ENCODE results near the gene GPC3.

The GPC3 gene

DNA sequence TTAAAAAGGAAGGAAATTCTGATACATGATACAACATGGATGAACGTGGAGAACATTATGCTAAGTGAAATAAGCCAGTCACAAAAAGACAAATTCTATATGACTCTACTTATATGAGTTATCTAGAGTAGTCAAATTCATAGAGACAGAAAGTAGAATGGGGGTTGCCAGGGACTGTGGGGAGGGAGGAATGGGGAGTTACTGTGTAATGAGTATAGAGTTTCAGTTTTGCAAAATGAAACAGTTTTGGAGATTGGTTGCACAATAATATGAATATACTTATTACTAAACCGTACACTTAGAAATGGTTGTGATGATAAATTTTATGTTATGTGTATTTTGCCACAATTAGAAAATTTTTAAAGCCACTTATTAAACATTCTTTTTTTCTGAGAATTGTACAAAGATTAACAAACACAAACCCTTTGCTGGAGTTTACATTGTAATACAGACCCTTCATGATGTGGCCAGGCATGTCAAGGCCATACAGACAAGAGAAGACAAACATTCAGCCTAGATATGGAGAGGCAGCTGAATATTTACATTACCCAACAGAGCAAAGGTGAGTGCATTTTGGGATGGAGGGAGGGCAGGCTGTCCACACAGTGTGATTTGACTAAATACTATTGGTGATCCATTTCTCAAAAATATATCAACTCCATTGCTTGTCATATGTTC lies 21.2 kb upstream of the GPC3 start:
- H3K4me3 ChIP-seq (ENCODE audit: low read length): no peak overlapping the region
- no peak for TF ChIP-seq EZH2phosphoT487 (IDR thresholded peaks at IDR 0.05; ENCODE audit: borderline replicate concordance, low read length)
- TF ChIP-seq, protein P1, sequence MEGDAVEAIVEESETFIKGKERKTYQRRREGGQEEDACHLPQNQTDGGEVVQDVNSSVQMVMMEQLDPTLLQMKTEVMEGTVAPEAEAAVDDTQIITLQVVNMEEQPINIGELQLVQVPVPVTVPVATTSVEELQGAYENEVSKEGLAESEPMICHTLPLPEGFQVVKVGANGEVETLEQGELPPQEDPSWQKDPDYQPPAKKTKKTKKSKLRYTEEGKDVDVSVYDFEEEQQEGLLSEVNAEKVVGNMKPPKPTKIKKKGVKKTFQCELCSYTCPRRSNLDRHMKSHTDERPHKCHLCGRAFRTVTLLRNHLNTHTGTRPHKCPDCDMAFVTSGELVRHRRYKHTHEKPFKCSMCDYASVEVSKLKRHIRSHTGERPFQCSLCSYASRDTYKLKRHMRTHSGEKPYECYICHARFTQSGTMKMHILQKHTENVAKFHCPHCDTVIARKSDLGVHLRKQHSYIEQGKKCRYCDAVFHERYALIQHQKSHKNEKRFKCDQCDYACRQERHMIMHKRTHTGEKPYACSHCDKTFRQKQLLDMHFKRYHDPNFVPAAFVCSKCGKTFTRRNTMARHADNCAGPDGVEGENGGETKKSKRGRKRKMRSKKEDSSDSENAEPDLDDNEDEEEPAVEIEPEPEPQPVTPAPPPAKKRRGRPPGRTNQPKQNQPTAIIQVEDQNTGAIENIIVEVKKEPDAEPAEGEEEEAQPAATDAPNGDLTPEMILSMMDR (IDR thresholded peaks at IDR 0.05; ENCODE audit: low read depth, low read length, poor library complexity, severe bottlenecking): no peak
- H3K79me2 ChIP-seq (ENCODE audit: control insufficient read depth, low read length): no peaks in the 10 kb centered on the region
- no peaks in the 10 kb centered on the region for H3K9me2 ChIP-seq (replicated peaks; ENCODE audit: control insufficient read depth, low read length)
- no peaks in the 10 kb centered on the region for H3K27me3 ChIP-seq (ENCODE audit: control insufficient read depth, low read length)
- H3F3A ChIP-seq (ENCODE audit: control insufficient read depth, insufficient read depth): no peaks in the 10 kb centered on the region
- H4K20me1 ChIP-seq (ENCODE audit: control insufficient read depth, insufficient read depth, low read depth, low read length): no peaks in the 10 kb centered on the region
- H3K4me1 ChIP-seq (ENCODE audit: control insufficient read depth, low read length): no peaks in the 10 kb centered on the region
- H3K36me3 ChIP-seq (ENCODE audit: control insufficient read depth, low read length): no peaks in the 10 kb centered on the region
- H3K27ac ChIP-seq (ENCODE audit: low read depth, low read length): no peak overlapping the region
- H3K9me3 ChIP-seq (ENCODE audit: control insufficient read depth, insufficient read depth, low read length): no peaks in the 10 kb centered on the region
- H3K4me2 ChIP-seq (ENCODE audit: low read length): no peak overlapping the region

DNA sequence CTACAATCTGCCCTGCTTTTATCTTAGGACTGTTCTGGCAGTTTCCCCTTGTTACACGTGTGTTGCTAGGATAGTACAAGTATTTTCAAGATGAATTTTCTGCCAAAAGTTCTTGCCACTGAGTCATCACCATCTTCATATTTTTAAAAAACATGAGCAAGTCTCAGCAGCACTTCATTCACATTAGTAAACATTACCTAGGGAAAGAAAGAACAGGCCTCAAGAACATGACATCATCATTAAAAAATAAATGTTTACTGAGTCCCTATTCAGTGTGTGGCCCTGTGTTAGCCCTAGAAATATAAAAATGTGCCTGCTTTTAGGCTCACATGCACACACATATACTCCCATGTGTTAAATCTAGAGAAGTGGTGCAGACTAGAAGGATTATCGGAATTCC lies 18.7 kb upstream of the GPC3 start:
- no peak overlapping the region for H3K4me2 ChIP-seq (ENCODE audit: low read length)
- H3K4me1 ChIP-seq (ENCODE audit: control insufficient read depth, low read length): no peaks in the 10 kb centered on the region
- H3K27ac ChIP-seq (ENCODE audit: low read depth, low read length): no peak overlapping the region
- no peaks in the 10 kb centered on the region for H3K27me3 ChIP-seq (ENCODE audit: control insufficient read depth, low read length)
- H3K9me2 ChIP-seq (replicated peaks; ENCODE audit: control insufficient read depth, low read length): no peaks in the 10 kb centered on the region
- TF ChIP-seq, protein P1 (IDR thresholded peaks at IDR 0.05; ENCODE audit: low read depth, low read length, poor library complexity, severe bottlenecking): no peak
- no peak for TF ChIP-seq EZH2phosphoT487 (IDR thresholded peaks at IDR 0.05; ENCODE audit: borderline replicate concordance, low read length)
- no peak overlapping the region for H3K4me3 ChIP-seq (ENCODE audit: low read length)
- no peaks in the 10 kb centered on the region for H4K20me1 ChIP-seq (ENCODE audit: control insufficient read depth, insufficient read depth, low read depth, low read length)
- H3K36me3 ChIP-seq (ENCODE audit: control insufficient read depth, low read length): no peaks in the 10 kb centered on the region
- no peaks in the 10 kb centered on the region for H3K79me2 ChIP-seq (ENCODE audit: control insufficient read depth, low read length)
- no peaks in the 10 kb centered on the region for H3F3A ChIP-seq (ENCODE audit: control insufficient read depth, insufficient read depth)
- no peaks in the 10 kb centered on the region for H3K9me3 ChIP-seq (ENCODE audit: control insufficient read depth, insufficient read depth, low read length)

DNA sequence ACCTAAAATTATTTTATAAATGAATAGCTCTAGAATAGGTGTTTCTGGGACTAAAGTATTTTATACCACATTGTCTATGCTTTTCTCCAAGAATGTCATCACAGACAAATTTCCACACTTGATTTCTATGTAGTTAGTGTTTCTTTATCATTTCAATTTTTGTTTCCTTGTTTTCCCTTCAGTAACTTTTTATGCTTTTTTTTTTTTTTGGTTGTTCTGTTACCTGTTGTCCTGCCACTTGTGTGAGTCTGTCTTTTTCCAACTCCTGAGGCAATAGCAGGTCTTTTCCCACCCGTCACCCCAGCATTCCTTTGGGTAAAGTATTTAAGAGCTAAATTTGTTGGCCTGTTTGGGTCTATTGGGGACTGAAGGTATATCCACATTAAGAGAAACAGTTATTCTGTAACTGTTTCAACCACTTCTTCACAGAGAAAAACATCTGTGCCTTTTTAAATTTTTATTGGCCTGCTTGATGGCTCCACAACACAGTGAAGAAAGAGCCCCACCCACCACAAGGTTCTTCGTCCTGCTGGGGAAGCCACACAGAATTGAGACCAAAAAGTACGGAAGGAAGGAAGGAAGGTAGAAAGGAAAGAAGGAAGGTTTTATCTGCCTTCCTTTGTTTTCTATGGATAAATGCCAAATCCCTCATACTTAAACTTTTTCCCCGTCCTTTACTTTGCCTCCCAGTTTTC lies 17.7 kb upstream of the GPC3 start:
- H3K4me1 ChIP-seq (ENCODE audit: control insufficient read depth, low read length): no peaks in the 10 kb centered on the region
- no peak overlapping the region for H3K27ac ChIP-seq (ENCODE audit: low read depth, low read length)
- no peaks in the 10 kb centered on the region for H3F3A ChIP-seq (ENCODE audit: control insufficient read depth, insufficient read depth)
- no peaks in the 10 kb centered on the region for H3K36me3 ChIP-seq (ENCODE audit: control insufficient read depth, low read length)
- no peaks in the 10 kb centered on the region for H3K79me2 ChIP-seq (ENCODE audit: control insufficient read depth, low read length)
- TF ChIP-seq, protein P1 (IDR thresholded peaks at IDR 0.05; ENCODE audit: low read depth, low read length, poor library complexity, severe bottlenecking): no peak
- no peak for TF ChIP-seq EZH2phosphoT487 (IDR thresholded peaks at IDR 0.05; ENCODE audit: borderline replicate concordance, low read length)
- H3K4me3 ChIP-seq (ENCODE audit: low read length): no peak overlapping the region
- H3K9me2 ChIP-seq (replicated peaks; ENCODE audit: control insufficient read depth, low read length): no peaks in the 10 kb centered on the region
- H4K20me1 ChIP-seq (ENCODE audit: control insufficient read depth, insufficient read depth, low read depth, low read length): no peaks in the 10 kb centered on the region
- H3K27me3 ChIP-seq (ENCODE audit: control insufficient read depth, low read length): no peaks in the 10 kb centered on the region
- no peaks in the 10 kb centered on the region for H3K9me3 ChIP-seq (ENCODE audit: control insufficient read depth, insufficient read depth, low read length)
- H3K4me2 ChIP-seq (ENCODE audit: low read length): no peak overlapping the region

Measured in DOHH2 (cell line).